ENCODE data around the gene TRIM51G.
"Not testable (repeated sequence)": the region's sequence is repeated elsewhere in the genome, so short reads cannot be mapped to it uniquely, and the experiment has no call there.

The TRIM51G gene, protein sequence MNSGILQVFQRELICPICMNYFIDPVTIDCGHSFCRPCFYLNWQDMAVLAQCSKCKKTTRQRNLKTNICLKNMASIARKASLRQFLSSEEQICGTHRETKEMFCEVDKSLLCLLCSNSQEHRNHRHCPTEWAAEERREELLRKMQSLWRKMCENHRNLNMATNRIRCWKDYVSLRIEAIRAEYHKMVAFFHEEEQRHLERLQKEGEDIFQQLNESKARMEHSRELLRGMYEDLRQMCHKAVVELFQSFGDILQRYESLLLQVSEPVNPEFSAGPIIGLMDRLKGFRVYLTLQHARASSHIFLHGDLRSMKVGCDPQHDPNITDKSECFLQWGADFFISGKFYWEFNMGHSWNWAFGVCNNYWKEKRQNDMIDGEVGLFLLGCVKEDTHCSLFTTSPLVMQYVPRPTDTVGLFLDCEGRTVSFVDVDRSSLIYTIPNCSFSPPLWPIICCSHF

DNA sequence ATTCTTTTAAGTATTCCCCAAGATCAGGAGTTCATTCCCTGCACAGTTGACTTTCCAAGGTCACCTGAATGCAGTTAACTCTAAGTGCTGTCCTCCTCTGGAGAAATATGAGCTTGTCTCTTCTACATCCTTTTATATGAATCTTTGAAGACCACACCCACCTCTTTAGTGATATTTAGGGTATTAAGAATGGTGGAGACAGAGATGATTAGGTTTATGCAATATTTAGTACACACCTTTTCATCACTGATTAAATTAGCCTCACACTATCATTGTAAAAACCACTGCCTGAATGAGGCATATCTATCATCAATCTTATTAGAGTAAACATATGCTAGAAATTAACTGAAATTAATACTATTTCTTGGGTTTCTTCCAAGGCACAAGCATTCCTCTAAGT is at the start of gene TRIM51G:
Gene TRIM51G, minus strand, starts transcription at position 101 of the 400 bp plus-strand sequence. CDS start 2,190 bp downstream, outside the sequence.
- DNase-seq = not testable (repeated sequence)

DNA sequence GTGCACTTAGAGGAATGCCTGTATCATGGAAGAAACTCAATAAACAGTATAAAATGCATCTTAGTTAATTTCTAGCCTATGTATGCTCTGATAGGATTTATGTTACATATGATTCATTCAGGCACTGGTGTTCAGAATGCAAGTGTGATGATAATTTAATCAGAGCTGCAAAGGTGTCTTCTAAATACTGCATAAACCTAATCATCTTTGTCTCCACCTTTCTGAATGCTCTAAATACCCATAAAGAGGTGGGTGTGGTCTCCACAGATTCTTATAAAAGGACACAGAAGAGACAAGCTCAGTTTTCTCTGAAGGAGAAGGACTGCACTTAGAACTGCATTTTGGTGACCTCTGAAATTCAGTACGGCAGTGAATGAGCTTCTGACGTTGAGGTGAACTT is 44.8 kb upstream of the TRIM51G start, which contains the start of gene TRIM49B:
Gene TRIM49B, plus strand, starts transcription at position 301 of the 400 bp plus-strand sequence. CDS start 2,777 bp downstream, outside the sequence.
- DNase-seq = not testable (repeated sequence)

DNA sequence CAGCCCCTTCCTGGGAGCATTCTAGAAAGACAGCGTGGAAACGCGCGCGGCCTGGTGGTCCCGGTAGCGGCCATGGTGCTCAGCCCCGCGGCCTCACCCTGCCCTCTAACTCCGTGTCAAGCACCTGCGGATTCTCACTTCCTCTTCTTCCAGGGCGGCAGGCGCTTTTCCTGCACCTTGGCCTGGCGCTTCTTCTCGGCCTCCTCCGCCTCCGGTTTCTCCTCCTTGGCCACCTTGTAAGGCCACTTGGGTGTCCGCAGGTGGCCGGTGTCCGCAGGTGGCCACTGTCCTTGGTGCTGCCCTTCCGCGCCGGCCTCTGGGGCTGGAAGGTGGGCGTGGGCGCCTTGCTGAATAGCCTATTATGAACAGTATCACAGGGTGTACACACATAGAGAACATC is 15.1 kb downstream of the TRIM51G start:
- not testable (repeated sequence) for DNase-seq

DNA sequence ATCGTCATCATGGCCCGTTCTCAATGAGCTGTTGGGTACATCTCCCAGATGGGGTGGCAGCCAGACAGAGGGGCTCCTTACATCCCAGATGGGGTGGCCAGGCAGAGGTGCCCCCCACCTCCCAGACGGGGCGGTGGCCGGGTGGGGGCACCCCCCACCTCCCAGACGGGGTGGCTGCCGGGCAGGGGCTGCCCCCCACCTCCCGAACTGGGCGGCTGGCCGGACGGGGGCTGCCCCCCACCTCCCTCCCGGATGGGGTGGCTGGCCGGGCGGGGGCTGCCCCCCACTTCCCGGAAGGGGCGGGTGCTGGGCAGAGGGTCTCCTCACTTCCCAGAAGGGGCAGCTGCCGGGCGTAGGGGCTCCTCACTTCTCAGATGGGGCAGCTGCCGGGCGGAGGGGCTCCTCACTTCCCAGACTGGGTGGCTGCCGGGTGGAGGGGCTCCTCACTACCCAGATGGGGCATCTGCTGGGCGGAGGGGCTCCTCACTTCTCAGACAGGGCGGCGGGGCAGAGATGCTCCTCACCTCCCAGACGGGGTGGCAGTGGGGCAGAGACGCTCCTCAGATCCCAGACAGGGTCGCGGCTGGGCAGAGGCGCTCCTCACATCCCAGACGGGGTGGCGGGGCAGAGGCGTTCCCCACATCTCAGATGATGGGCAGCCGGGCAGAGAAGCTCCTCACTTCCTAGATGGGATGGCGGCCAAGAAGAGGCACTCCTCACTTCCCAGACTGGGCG is 28.2 kb downstream of the TRIM51G start:
- DNase-seq = not testable (repeated sequence)

DNA sequence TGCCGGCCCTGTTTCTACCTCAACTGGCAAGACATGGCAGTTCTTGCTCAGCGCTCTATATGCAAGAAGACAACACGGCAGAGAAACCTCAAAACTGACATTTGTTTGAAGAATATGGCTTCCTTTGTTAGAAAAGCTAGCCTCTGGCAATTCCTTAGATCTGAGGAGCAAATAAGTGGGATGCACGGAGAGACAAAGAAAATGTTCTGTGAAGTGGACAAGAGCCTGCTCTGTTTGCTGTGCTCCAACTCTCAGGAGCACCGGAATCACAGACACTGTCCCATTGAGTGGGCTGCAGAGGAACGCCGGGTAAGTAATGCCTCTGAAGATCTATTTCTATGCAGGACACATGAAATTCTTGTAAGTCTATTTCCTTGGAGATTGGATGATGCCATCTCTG is 37.9 kb downstream of the TRIM51G start:
- not testable (repeated sequence) for DNase-seq
